ENCODE results near the gene COL27A1. TPM values are rescaled to one million over a fixed set of nuclear protein-coding genes. Genes with fewer than 3 reads are reported as not detected.
A peak's percentile ranks its signal among the peaks of the same experiment; 100 is the strongest.

COL27A1 gene
- total and polyA plus RNA-seq, 8 donors: 9.7 to 109 (median 19.6) TPM

GRCh38 chr9:114291886-114292590 is 136.7 kb downstream of the COL27A1 start:
- Histone ChIP-seq H3K36me3 (peaks cover 0 to 28% (median 9%) of the 10 kb centered on the region in 3 donors), H3K27ac (no peak overlapping the region), H3K4me3 (no peak overlapping the region), H3K9me3 (no peaks in the 10 kb centered on the region), H3K27me3 (no peaks in the 10 kb centered on the region), H3K4me1 (no peaks in the 10 kb centered on the region)
- ATAC-seq (no peak), DNase-seq (peak in 3 of 6 donors; percentile 5 to 21 (median 6)), FAIRE-seq (no peak)
- TF ChIP-seq CTCF (IDR thresholded peaks at IDR 0.05): no peak
- 84 to 87% methylated on average over 11 of the region's 11 CpGs for WGBS, 2 donors
- intact Hi-C loops (cut with DNase I): loop anchor here in 1 of 3 donors (5.0 kb wide), 1 partner anchor 210 kb away; no protein-coding TSS in a partner anchor

GRCh38 chr9:114294664-114295063 is 139.3 kb downstream of the COL27A1 start:
- ATAC-seq (no peak), FAIRE-seq (no peak), DNase-seq (no peak)
- intact Hi-C loops (cut with DNase I): loop anchor here in 1 of 3 donors (5.0 kb wide), 1 partner anchor 212 kb away; no protein-coding TSS in a partner anchor
- Histone ChIP-seq H3K4me1 (no peaks in the 10 kb centered on the region), H3K9me3 (no peaks in the 10 kb centered on the region), H3K27me3 (no peaks in the 10 kb centered on the region), H3K4me3 (no peak overlapping the region), H3K36me3 (peaks cover 0 to 28% (median 9%) of the 10 kb centered on the region in 3 donors), H3K27ac (no peak overlapping the region)
- TF ChIP-seq CTCF (IDR thresholded peaks at IDR 0.05): no peak

- intact Hi-C loops (cut with DNase I): no loop called here
- TF ChIP-seq CTCF (IDR thresholded peaks at IDR 0.05): no peak
- Histone ChIP-seq H3K27me3 (no peaks in the 10 kb centered on the region), H3K27ac (no peak overlapping the region), H3K9me3 (no peaks in the 10 kb centered on the region), H3K36me3 (peaks cover 0 to 28% (median 9%) of the 10 kb centered on the region in 3 donors), H3K4me3 (no peak overlapping the region), H3K4me1 (no peaks in the 10 kb centered on the region)
- DNase-seq (no peak), FAIRE-seq (no peak), ATAC-seq (no peak)
- WGBS, 2 donors: 95 to 99% methylated on average over 1 of the region's 1 CpG
These were observed 141.0 kb downstream of the COL27A1 start for GRCh38 chr9:114296338-114296737.

GRCh38 chr9:114299286-114300152 is 144.2 kb downstream of the COL27A1 start:
- Histone ChIP-seq H3K27me3 (no peaks in the 10 kb centered on the region), H3K27ac (no peak overlapping the region), H3K36me3 (peaks cover 0 to 14% (median 7%) of the 10 kb centered on the region in 3 donors), H3K4me3 (no peak overlapping the region), H3K4me1 (no peaks in the 10 kb centered on the region), H3K9me3 (no peaks in the 10 kb centered on the region)
- ATAC-seq: no peak
- FAIRE-seq: no peak
- WGBS, 2 donors: 90% methylated on average over 15 of the region's 15 CpGs
- intact Hi-C loops (cut with DNase I): no loop called here
- DNase-seq: peak in 3 of 6 donors; percentile 4 to 29 (median 21)
- TF ChIP-seq CTCF (IDR thresholded peaks at IDR 0.05): no peak
